NB4 (cell line): Measurements from ENCODE around the gene CDH13.

ENCODE experiments used
- POLR2A ChIP-seq: IDR thresholded peaks from 2 replicates; pipeline ENCODE4 v1.6.1; 2011; ENCODE audit warnings: mild to moderate bottlenecking; ENCODE audit not compliant: insufficient read length; ENCODE audit errors: extremely low read depth
- TF ChIP-seq, protein P1 (sequence below): IDR thresholded peaks from one replicate; pipeline ENCODE4 v1.5.1; 2012; ENCODE audit warnings: low read depth, low read length
- TF ChIP-seq, protein P2 (sequence below): IDR thresholded peaks from 2 replicates; pipeline ENCODE4 v1.6.1; 2011; ENCODE audit warnings: low read depth, low read length

- no peak for TF ChIP-seq POLR2A
- TF ChIP-seq, protein P1, sequence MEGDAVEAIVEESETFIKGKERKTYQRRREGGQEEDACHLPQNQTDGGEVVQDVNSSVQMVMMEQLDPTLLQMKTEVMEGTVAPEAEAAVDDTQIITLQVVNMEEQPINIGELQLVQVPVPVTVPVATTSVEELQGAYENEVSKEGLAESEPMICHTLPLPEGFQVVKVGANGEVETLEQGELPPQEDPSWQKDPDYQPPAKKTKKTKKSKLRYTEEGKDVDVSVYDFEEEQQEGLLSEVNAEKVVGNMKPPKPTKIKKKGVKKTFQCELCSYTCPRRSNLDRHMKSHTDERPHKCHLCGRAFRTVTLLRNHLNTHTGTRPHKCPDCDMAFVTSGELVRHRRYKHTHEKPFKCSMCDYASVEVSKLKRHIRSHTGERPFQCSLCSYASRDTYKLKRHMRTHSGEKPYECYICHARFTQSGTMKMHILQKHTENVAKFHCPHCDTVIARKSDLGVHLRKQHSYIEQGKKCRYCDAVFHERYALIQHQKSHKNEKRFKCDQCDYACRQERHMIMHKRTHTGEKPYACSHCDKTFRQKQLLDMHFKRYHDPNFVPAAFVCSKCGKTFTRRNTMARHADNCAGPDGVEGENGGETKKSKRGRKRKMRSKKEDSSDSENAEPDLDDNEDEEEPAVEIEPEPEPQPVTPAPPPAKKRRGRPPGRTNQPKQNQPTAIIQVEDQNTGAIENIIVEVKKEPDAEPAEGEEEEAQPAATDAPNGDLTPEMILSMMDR = no peak
- TF ChIP-seq, protein P2, sequence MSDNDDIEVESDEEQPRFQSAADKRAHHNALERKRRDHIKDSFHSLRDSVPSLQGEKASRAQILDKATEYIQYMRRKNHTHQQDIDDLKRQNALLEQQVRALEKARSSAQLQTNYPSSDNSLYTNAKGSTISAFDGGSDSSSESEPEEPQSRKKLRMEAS = no peak
Measured at GRCh38 chr16:83174671-83175070, 547.9 kb downstream of the CDH13 start.
